Activated CD8-positive, alpha-beta T cell treated with anti-CD3 and anti-CD28 coated beads for 36 hours (primary cell): ENCODE data around the gene TUBB6. TPM values are rescaled to one million over a fixed set of nuclear protein-coding genes. Genes with fewer than 3 reads are reported as not detected.

Source experiments
- ATAC-seq: fragments of 200-7000 bp; cut with Tn5 transposase; one replicate; pipeline ENCODE4 v1.10.0; 2021; ENCODE audit warnings: mild to moderate bottlenecking, moderate library complexity
- CTCF ChIA-PET: fragments of 350-600 bp; sonication (Branson Sonifier 250); formaldehyde crosslinking; loops from one replicate; lab custom pipeline; 2021; ENCODE audit warnings: antibody characterized with exemption; lab: Charles Lee
- POLR2A ChIA-PET: fragments of 350-600 bp; sonication (Branson Sonifier 250); formaldehyde crosslinking; loops from one replicate; lab custom pipeline; 2021; ENCODE audit warnings: antibody characterized with exemption; lab: Charles Lee
- DNase-seq: peaks from one replicate; pipeline ENCODE4 v3.0.0-alpha.2; 2020
- H3K27ac Mint-ChIP-seq: one replicate; pipeline ENCODE4 v1.8.0; 2021; ENCODE audit warnings: mild to moderate bottlenecking, mixed read lengths
- H3K27me3 Mint-ChIP-seq: one replicate; pipeline ENCODE4 v1.8.0; 2021; ENCODE audit warnings: mixed read lengths
- H3K36me3 Mint-ChIP-seq: one replicate; pipeline ENCODE4 v1.8.0; 2021; ENCODE audit warnings: low read depth, mixed read lengths
- H3K4me1 Mint-ChIP-seq: one replicate; pipeline ENCODE4 v1.8.0; 2021; ENCODE audit warnings: low read depth, mixed read lengths
- H3K4me3 Mint-ChIP-seq: one replicate; pipeline ENCODE4 v1.8.0; 2021; ENCODE audit warnings: mild to moderate bottlenecking, moderate library complexity, mixed read lengths
- H3K9me3 Mint-ChIP-seq: one replicate; pipeline ENCODE4 v1.8.0; 2021; ENCODE audit warnings: mixed read lengths
- intact Hi-C: fragments of 100-400 bp; cut with micrococcal nuclease; formaldehyde crosslinking; loops from one replicate; pipeline ENCODE4 v1.10.0; 2022
- total RNA-seq, 2 experiments: library from RNA; stranded (reverse); gene quantifications; one replicate each; pipeline ENCODE4 v1.2.3, GENCODE V29; 2021
- TF ChIP-seq, protein P1 (sequence below): fragments of 200-600 bp; IDR thresholded peaks from one replicate; pipeline ENCODE4 v1.8.0; 2022; ENCODE audit warnings: antibody characterized with exemption, mild to moderate bottlenecking

The TUBB6 gene
- total RNA-seq, 2 experiments from 2014 or later = 11.5 to 12.6 TPM

DNA sequence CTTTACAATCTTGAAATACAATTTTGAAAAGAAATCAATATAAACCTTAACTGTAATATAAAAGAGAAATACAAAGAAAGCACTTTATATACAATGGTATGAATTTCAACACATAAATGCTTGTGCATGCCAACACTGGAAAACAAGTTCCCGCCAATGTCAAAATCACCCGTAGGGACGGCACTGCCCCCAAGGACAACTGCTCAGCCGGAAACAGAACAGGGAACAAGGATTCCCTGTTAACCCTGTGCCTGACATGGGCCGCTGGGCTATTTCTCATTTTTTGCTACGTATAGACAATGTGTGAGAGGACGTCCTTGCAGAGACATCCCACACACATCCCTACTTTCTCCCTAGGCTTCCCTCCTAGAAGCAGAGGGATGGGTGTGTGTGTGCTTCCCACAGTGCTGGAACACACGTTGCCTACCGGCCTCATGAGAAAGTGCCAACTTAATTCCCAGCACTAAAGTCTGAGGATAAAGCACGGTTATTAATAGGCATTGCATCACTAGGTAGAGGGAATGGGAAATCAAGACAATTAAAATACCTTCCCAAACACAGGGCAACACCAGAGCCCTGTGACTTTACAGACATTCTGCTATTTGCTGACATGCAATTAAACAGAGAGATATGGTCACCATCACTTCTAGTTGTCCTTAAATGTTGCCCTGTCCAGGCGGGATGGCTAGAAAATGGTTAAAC, 54.6 kb downstream of the TUBB6 start:
- ATAC-seq (no peak), DNase-seq (no peak)
- no peaks in the 10 kb centered on the region for H3K9me3 Mint-ChIP-seq
- intact Hi-C loops = no loop called here
- no peaks in the 10 kb centered on the region for H3K27me3 Mint-ChIP-seq
- H3K4me3 Mint-ChIP-seq = no peak overlapping the region
- TF ChIP-seq, protein P1, sequence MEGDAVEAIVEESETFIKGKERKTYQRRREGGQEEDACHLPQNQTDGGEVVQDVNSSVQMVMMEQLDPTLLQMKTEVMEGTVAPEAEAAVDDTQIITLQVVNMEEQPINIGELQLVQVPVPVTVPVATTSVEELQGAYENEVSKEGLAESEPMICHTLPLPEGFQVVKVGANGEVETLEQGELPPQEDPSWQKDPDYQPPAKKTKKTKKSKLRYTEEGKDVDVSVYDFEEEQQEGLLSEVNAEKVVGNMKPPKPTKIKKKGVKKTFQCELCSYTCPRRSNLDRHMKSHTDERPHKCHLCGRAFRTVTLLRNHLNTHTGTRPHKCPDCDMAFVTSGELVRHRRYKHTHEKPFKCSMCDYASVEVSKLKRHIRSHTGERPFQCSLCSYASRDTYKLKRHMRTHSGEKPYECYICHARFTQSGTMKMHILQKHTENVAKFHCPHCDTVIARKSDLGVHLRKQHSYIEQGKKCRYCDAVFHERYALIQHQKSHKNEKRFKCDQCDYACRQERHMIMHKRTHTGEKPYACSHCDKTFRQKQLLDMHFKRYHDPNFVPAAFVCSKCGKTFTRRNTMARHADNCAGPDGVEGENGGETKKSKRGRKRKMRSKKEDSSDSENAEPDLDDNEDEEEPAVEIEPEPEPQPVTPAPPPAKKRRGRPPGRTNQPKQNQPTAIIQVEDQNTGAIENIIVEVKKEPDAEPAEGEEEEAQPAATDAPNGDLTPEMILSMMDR = no peak
- H3K36me3 Mint-ChIP-seq = peaks cover 46% of the 10 kb centered on the region
- POLR2A ChIA-PET = interaction anchor here (2.3 kb wide), 1 partner anchor 14 kb away, joined by 7 read pairs; the partner anchor contains the start of gene AFG3L2
- no peak overlapping the region for H3K27ac Mint-ChIP-seq
- CTCF ChIA-PET = no interaction called here
- peaks cover 8% of the 10 kb centered on the region for H3K4me1 Mint-ChIP-seq

DNA sequence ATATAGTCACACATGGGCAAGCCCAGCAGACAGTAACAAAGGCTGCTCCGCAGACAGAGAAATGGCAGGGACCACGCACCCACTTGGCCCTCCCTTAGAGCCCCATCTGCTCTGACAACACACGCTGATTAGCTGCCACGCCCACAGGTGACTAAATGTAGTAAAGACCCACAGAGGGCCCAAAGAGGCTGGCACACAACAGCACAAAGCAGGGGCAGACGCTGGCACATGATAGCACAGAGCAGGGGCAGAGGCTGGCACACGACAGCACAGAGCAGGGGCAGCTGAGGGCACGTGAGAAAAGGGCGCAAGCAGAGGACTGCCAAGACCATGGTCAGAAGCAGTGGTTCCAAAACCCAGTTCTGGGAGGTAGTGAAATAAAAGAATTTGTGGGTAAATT, 58.3 kb downstream of the TUBB6 start:
- POLR2A ChIA-PET = interaction anchor here (1.5 kb wide), 1 partner anchor 11 kb away, joined by 9 read pairs; the partner anchor contains the start of gene AFG3L2
- DNase-seq (no peak), ATAC-seq (no peak)
- intact Hi-C loops = no loop called here
- Mint-ChIP-seq H3K27ac (no peak overlapping the region), H3K36me3 (peaks cover 41% of the 10 kb centered on the region), H3K4me1 (peaks cover 13% of the 10 kb centered on the region), H3K9me3 (no peaks in the 10 kb centered on the region), H3K27me3 (no peaks in the 10 kb centered on the region), H3K4me3 (no peak overlapping the region)
- TF ChIP-seq, protein P1 = no peak
- CTCF ChIA-PET = no interaction called here

DNA sequence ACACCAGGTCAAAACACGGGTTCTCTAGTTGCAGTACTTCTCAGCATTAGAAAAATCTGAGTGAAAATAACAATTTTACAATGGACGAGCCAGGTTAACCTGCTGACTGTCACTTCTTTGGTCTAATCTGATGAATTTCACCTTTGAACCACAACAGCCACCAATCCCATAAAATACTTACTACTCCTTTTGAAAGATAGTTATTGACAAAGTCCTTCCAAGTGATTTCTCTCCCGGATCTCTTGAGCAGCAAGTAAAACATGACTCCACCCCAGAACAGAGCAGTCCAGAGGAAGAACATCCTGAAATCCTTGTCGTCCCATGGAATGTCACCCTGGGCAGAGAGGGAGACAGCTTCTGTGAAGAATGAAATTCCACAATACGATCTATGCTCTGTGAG, 58.7 kb downstream of the TUBB6 start:
- Mint-ChIP-seq H3K27ac (no peak overlapping the region), H3K27me3 (no peaks in the 10 kb centered on the region), H3K9me3 (no peaks in the 10 kb centered on the region), H3K4me1 (peaks cover 13% of the 10 kb centered on the region), H3K36me3 (peaks cover 42% of the 10 kb centered on the region), H3K4me3 (no peak overlapping the region)
- ChIA-PET POLR2A (interaction anchor here (1.5 kb wide), 1 partner anchor 10 kb away, joined by 9 read pairs; the partner anchor contains the start of gene AFG3L2), CTCF (interaction anchor here (0.9 kb wide), 1 partner anchor 293 kb away, joined by 3 read pairs; no protein-coding TSS in a partner anchor)
- TF ChIP-seq, protein P1 = no peak
- ATAC-seq (no peak), DNase-seq (no peak)
- intact Hi-C loops = no loop called here

GRCh38 chr18:12369211-12369610, 61.2 kb downstream of the TUBB6 start:
- intact Hi-C loops = no loop called here
- TF ChIP-seq, protein P1 = no peak
- no peak for ATAC-seq
- Mint-ChIP-seq H3K27ac (no peak overlapping the region), H3K4me3 (no peak overlapping the region), H3K27me3 (no peaks in the 10 kb centered on the region), H3K36me3 (peaks cover 54% of the 10 kb centered on the region), H3K4me1 (peaks cover 28% of the 10 kb centered on the region), H3K9me3 (no peaks in the 10 kb centered on the region)
- ChIA-PET CTCF (interaction anchor here (1.5 kb wide), 1 partner anchor 49 kb away, joined by 3 read pairs; no protein-coding TSS in a partner anchor), POLR2A (no interaction called here)
- DNase-seq = no peak

DNA sequence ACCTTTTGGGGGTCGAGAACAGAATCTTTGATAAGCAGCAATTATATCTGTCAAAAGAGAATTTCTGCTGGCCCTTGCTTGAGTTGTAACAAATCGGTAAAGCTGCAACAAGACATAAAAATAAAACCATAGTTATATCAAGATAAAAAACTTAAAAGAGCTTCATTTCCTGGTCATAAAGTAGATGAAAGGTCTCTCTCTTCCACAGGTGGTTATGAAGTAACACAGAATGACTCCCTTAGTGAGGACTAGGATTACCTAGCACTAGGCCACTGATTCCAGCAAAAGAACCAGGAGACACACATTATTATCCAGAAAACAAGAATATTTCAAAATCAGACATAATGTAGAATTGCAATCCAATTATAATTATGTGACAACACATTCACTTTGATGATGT, 63.5 kb downstream of the TUBB6 start:
- TF ChIP-seq, protein P1 = no peak
- ATAC-seq = no peak
- DNase-seq = no peak
- Mint-ChIP-seq H3K4me3 (no peak overlapping the region), H3K36me3 (peaks cover 53% of the 10 kb centered on the region), H3K4me1 (peaks cover 43% of the 10 kb centered on the region), H3K27ac (no peak overlapping the region), H3K27me3 (no peaks in the 10 kb centered on the region), H3K9me3 (no peaks in the 10 kb centered on the region)
- ChIA-PET CTCF (no interaction called here), POLR2A (interaction anchor here (0.7 to 1.1 kb wide), 2 partner anchors 30 to 752 kb away, joined by 3 to 4 read pairs; no protein-coding TSS in a partner anchor)
- intact Hi-C loops = loop anchor here (10.0 kb wide), 1 partner anchor 573 kb away; the partner anchor contains the start of gene SEH1L
